22Rv1 (cell line): Measurements from ENCODE around the gene NCAM2.

ENCODE experiments used
- H3K27ac ChIP-seq: fragments of 450-650 bp; 2 replicates; pipeline ENCODE4 v1.5.1; 2017
- CTCF ChIP-seq: fragments of 450-650 bp; IDR thresholded peaks from 2 replicates; pipeline ENCODE4 v1.5.1; 2017; ENCODE audit warnings: mild to moderate bottlenecking
- ZFX ChIP-seq: fragments of 450-650 bp; IDR thresholded peaks from 2 replicates; pipeline ENCODE4 v1.6.1; 2017; ENCODE audit warnings: antibody characterized with exemption, borderline replicate concordance

NCAM2 gene

GRCh38 chr21:21182401-21183010 is 184.3 kb downstream of the NCAM2 start:
- TF ChIP-seq ZFX (no peak), CTCF (no peak)
- H3K27ac ChIP-seq, result no peak overlapping the region

- no peak overlapping the region for H3K27ac ChIP-seq
- no peak for TF ChIP-seq CTCF
- no peak for TF ChIP-seq ZFX
Measured at GRCh38 chr21:21183092-21183491, 184.9 kb downstream of the NCAM2 start.

- TF ChIP-seq CTCF (no peak), ZFX (no peak)
- no peak overlapping the region for H3K27ac ChIP-seq
Measured at GRCh38 chr21:21184771-21185528, 186.7 kb downstream of the NCAM2 start.

- no peak for TF ChIP-seq CTCF
- TF ChIP-seq ZFX, result no peak
- no peak overlapping the region for H3K27ac ChIP-seq
Measured at GRCh38 chr21:21187579-21187978, 189.4 kb downstream of the NCAM2 start.

GRCh38 chr21:21188513-21189195 is 190.4 kb downstream of the NCAM2 start:
- TF ChIP-seq ZFX (no peak), CTCF (no peak)
- no peak overlapping the region for H3K27ac ChIP-seq

- TF ChIP-seq ZFX (no peak), CTCF (no peak)
- no peak overlapping the region for H3K27ac ChIP-seq
Measured at GRCh38 chr21:21195417-21195943, 197.3 kb downstream of the NCAM2 start.

GRCh38 chr21:21196087-21196486 is 197.9 kb downstream of the NCAM2 start:
- TF ChIP-seq CTCF (no peak), ZFX (no peak)
- no peak overlapping the region for H3K27ac ChIP-seq
